Measurements from ENCODE around the gene MACIR. TPM values are rescaled to one million over a fixed set of nuclear protein-coding genes. Genes with fewer than 3 reads are reported as not detected.
A peak's percentile ranks its signal among the peaks of the same experiment; 100 is the strongest.

MACIR gene
- total RNA-seq, 4 donors from 2014 or later = 5.3 to 6.2 (median 5.4) TPM

DNA sequence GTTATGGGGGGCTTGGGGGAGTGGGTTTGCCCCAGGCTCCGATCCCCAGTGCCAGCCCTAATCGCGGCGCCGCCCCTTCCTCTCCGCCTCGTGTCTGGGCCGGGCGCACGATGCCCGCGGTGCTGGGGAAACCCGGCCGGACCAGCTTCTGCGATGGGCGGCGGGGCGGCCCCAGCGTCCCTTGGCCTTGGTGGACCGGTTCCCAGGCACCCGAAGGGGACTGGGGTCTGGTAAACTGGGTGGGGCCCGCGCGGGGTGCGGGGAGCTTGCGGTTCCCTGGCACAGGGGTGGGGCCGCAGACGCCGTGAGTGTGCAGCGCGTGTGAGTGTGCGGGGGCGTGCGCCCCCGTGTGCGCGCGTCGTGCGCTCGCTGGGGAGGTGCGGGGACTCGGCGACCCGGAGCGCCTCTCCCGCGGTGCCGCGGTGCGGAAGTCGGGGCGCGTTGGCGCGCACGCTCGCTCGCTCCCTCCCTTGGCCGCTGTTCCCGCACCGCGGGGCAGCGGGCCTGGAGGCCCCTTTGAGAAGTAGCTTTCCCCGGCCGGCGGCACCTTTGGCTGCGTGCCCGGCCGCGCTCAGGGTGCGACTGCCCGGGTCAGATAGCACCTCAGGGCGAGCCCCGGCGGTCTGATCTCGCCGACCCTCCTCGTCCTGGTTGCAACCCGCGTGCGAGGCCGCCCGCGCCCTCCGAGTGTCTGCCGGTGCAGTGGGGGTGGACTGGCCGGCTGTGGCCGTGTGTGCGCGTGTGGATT lies 568 bp downstream of the MACIR start:
- TF ChIP-seq CTCF (IDR thresholded peaks at IDR 0.05) = no peak
- no peak for TF ChIP-seq POLR2A (IDR thresholded peaks at IDR 0.05)
- TF ChIP-seq POLR2AphosphoS5 (IDR thresholded peaks at IDR 0.05) = no peak
- TF ChIP-seq EP300 (IDR thresholded peaks at IDR 0.05) = no peak
- peak; percentile 78 to 80 for DNase-seq (ENCODE audit: low spot score in 2 of 2)
- peaks cover 21% of the 10 kb centered on the region for H3K4me1 ChIP-seq
- H3K4me3 ChIP-seq = peak overlapping the region; percentile 61
- H3K27ac ChIP-seq = peak overlapping the region; percentile 78
- no peaks in the 10 kb centered on the region for H3K36me3 ChIP-seq
- 0% methylated on average over 7 of the region's 91 CpGs for WGBS
- no peaks in the 10 kb centered on the region for H3K9me3 ChIP-seq
- H3K27me3 ChIP-seq = no peaks in the 10 kb centered on the region

DNA sequence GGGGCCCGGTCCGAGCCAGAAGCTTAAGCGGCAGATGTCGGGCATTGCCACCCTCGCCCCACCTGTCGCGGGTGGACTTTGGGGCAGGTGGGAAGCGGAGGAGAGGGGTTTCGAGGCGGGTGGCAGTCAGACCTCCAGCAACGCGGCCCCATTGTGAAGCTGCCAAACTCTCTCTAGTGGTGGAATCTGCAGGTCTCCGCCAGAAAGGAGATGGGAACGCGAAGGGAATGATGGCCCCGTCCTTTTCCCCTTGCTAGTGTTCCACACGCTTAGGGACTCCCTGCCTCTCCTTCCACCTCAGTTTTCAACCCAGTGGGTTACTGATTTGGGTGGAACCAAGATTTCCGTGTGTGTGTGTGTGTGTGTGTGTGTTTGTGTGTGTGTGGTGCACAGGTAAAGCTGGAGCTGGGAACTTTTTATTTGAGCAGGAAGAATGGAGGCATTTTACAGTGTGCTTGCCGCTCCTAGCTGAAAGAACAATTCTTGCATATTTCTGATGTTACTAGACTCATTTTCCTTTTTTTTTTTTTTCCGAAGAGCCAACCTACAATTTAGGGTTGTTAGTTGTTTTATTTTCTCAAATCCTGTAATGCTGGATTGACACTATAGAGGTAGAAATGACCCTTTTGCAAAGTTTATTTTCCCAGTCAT lies 1.3 kb downstream of the MACIR start:
- TF ChIP-seq CTCF (IDR thresholded peaks at IDR 0.05) = no peak
- TF ChIP-seq EP300 (IDR thresholded peaks at IDR 0.05) = no peak
- no peak for TF ChIP-seq POLR2AphosphoS5 (IDR thresholded peaks at IDR 0.05)
- TF ChIP-seq POLR2A (IDR thresholded peaks at IDR 0.05) = no peak
- H3K9me3 ChIP-seq = no peaks in the 10 kb centered on the region
- no peaks in the 10 kb centered on the region for H3K27me3 ChIP-seq
- DNase-seq (ENCODE audit: low spot score in 2 of 2) = no peak
- peak overlapping the region; percentile 78 for H3K27ac ChIP-seq
- 3% methylated on average over 14 of the region's 20 CpGs for WGBS
- peak overlapping the region; percentile 61 for H3K4me3 ChIP-seq
- H3K36me3 ChIP-seq = no peaks in the 10 kb centered on the region
- peaks cover 21% of the 10 kb centered on the region for H3K4me1 ChIP-seq

GRCh38 chr5:103260951-103261350 lies 2.4 kb downstream of the MACIR start:
- Histone ChIP-seq H3K36me3 (no peaks in the 10 kb centered on the region), H3K4me3 (no peak overlapping the region), H3K9me3 (no peaks in the 10 kb centered on the region), H3K4me1 (peaks cover 21% of the 10 kb centered on the region), H3K27me3 (no peaks in the 10 kb centered on the region), H3K27ac (no peak overlapping the region)
- no peak for TF ChIP-seq POLR2AphosphoS5 (IDR thresholded peaks at IDR 0.05)
- TF ChIP-seq CTCF (IDR thresholded peaks at IDR 0.05) = no peak
- TF ChIP-seq EP300 (IDR thresholded peaks at IDR 0.05) = no peak
- TF ChIP-seq POLR2A (IDR thresholded peaks at IDR 0.05) = no peak
- DNase-seq (ENCODE audit: low spot score in 2 of 2) = no peak
- WGBS = 56% methylated on average over 3 of the region's 3 CpGs

GRCh38 chr5:103262422-103262871 lies 3.9 kb downstream of the MACIR start:
- no peak overlapping the region for H3K27ac ChIP-seq
- WGBS = 75% methylated on average over 1 of the region's 1 CpG

More at GRCh38 chr5:103262422-103262871, 3.9 kb downstream of the MACIR start:
- no peaks in the 10 kb centered on the region for H3K36me3 ChIP-seq
- H3K4me1 ChIP-seq = peaks cover 21% of the 10 kb centered on the region
- no peak overlapping the region for H3K4me3 ChIP-seq
- no peaks in the 10 kb centered on the region for H3K9me3 ChIP-seq
- no peak for DNase-seq (ENCODE audit: low spot score in 2 of 2)
- TF ChIP-seq POLR2A (IDR thresholded peaks at IDR 0.05) = no peak
- TF ChIP-seq EP300 (IDR thresholded peaks at IDR 0.05) = no peak
- no peak for TF ChIP-seq POLR2AphosphoS5 (IDR thresholded peaks at IDR 0.05)
- no peak for TF ChIP-seq CTCF (IDR thresholded peaks at IDR 0.05)
- H3K27me3 ChIP-seq = no peaks in the 10 kb centered on the region
